ENCODE results near the gene VPS41.
"Not testable (repeated sequence)": the region's sequence is repeated elsewhere in the genome, so short reads cannot be mapped to it uniquely, and the experiment has no call there.

VPS41 gene

GRCh38 chr7:38908759-38909335, at the start of gene VPS41:
TSS of gene VPS41 (minus strand) at chr7:38909191. CDS start at chr7:38909174, 17 bp downstream.
- DNase-seq, result peak; percentile 90

DNA sequence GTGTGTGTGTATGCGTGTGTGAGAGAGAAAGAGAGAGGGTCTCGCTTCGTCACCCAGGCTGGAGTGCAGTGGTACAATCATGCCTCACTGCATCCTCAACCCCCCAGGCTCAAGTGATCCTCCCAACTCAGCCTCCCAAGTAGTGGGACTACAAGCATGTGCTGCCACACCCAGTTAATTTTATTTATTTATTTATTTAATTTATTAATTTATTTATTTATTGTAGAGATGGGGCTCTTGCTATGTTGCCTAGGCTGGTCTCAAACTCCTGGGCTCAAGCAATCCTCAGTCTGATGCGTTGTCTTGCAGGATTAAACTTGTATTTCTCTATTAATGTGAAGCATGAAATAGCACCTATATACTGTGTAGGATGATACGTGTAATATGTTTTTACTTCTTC, 46.9 kb upstream of the VPS41 start:
- no peak for DNase-seq

- no peak for DNase-seq
Measured at GRCh38 chr7:38953971-38954370, 45.0 kb upstream of the VPS41 start.

- no peak for DNase-seq
Measured at GRCh38 chr7:38953227-38953626, 44.2 kb upstream of the VPS41 start.

DNA sequence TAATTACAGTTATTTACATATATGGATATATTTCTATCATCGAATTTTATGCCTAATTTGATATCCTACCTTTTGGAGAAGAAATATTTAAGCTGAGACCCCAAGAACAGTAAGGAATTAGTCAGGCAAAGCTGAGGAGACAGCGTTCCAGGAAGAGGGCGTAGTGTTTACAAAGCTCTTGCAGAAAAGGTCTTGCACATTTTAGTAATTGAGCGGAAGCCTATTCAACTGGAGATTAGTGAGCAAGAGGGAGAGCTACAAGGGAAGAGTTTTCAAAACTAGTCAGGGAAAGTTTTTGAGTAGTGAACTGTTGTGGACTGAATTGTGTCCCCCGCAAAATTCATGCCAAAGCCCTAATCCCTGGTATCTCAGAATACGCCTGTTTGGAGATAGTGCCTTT, 42.2 kb upstream of the VPS41 start:
- DNase-seq, result no peak

DNA sequence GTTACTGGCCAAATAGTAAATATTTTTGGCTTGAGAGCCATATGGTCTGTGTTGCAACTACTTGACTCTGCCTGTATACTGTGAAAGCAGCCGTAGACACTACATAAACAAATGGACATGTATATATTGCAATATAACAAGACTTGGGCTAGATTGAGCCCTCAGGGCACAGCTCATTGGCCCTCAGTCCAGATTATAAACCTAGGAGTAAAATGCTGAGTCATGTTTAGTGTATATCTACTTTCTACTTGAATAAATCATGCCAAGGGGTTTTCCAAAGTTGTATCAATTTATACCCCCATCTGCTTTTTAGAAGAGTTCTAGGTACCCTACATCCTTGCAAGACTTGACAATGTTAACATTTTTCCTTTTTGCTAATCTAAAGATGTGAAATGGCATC, 41.3 kb upstream of the VPS41 start:
- peak; percentile 11 for DNase-seq

GRCh38 chr7:38947541-38947940, 38.5 kb upstream of the VPS41 start:
- not testable (repeated sequence) for DNase-seq

GRCh38 chr7:38942431-38943051, 33.5 kb upstream of the VPS41 start:
- DNase-seq, result no peak

DNA sequence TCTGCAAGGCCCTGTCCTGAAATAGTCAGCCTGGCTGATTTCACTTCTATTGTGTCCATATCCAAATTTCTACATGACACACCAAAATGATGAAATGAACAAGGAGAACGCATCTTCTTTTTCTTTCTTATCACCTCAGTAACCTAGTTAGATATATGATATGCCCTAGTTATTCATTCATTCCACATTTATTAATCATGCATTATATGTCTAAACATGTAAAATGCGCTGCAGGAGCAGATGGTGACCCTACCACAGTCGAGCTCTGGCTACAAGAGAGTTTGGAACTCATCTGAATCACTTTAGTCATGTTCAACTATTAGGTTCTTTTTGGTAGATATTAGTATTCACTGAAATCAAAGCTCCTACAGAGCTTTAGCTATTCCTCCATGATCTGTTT, 31.8 kb upstream of the VPS41 start:
- no peak for DNase-seq

DNA sequence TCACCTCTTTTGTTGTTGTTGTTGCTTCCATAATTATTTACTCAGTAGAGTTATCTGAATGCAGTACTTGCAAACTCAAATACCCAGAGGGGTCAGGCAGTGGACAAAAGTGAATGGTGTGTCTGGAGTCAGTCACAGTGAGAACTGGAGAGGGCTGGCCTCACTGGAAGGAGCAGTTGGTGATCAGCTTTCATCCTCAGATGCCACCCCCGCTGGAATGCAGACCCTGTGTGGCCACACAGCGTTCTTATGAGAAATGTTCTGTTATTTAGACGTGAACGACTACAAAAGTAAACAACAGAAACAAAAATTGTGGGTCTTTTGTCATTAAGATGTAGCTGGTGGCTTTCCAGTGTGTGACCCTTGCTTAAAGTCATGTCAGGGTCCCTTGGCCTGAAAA, 29.6 kb upstream of the VPS41 start:
- no peak for DNase-seq

- no peak for DNase-seq
Measured at GRCh38 chr7:38938001-38938485, 29.1 kb upstream of the VPS41 start.

DNA sequence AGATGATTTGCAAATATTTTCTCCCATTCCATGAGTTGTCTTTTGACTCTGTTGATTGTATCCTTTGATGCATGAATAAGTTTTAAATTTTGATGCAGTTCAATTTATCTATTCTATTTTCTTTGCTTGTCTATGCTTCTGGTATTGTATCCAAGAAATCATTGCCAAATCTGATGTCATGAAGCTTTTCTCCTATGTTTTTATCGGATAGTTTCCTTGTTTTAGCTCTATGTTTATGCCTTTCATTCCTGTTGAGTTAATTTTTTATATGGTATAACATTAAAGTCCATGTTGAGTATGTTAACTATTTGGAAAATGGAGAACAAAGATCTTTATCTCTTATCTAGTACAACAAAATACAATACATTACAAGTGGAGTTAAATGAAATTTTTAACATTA, 27.6 kb upstream of the VPS41 start:
- DNase-seq, result no peak

- DNase-seq, result peak; percentile 25
Measured at GRCh38 chr7:38934536-38934935, 25.5 kb upstream of the VPS41 start.

DNA sequence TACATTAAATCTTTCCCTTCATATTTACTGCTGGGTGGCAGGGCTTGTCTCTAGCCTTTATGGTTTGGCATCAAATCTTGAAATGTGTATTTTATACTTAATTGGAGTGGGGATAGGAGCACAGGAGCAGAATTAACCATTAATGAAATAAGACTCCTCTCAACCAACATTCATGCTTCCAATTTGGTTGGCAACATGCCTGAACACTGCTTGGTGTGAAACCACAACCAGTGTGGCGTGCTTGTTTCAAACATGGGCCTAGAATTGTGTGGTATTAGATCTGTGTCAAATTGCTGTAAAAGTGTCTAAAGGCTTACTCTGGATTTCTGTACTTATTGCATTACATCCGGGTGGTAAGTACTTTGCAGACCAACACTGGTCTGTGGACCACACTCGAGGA, 25.1 kb upstream of the VPS41 start:
- DNase-seq, result no peak

DNA sequence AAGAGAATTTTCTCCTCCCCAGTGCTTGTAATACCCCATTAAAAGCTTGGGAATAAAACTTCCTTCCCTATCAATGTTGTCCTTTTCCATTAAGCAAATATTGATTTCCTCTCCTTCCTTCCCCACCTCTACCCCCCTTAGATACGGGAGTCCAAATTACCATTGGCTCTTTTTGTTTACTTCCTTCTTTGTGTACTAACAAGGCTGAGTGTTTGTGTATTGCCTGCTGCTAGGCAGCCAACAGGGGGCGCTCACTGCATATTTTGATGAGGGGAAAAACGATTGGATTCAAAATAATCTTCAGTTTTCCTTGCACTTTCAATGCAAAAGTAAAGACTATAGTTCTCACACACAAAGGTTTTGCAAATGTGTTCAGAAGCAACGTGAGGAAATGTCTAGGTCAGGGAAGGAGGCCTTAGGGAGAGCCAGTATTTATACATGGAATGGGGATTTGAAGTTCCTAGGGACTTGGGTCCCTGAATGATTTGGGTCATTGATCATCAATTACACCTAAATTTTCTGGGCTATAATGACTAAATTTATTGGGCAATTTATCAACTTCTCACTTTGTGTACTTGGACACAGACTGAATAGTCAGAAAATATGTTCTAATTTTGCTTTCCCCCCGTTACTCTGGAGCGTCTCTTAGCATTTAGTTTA, 23.6 kb upstream of the VPS41 start:
- DNase-seq, result peak; percentile 82

GRCh38 chr7:38929460-38930171, 20.6 kb upstream of the VPS41 start:
- DNase-seq, result peak; percentile 36

- no peak for DNase-seq
Measured at GRCh38 chr7:38928506-38928905, 19.5 kb upstream of the VPS41 start.

GRCh38 chr7:38927751-38928150, 18.8 kb upstream of the VPS41 start:
- DNase-seq, result no peak

DNA sequence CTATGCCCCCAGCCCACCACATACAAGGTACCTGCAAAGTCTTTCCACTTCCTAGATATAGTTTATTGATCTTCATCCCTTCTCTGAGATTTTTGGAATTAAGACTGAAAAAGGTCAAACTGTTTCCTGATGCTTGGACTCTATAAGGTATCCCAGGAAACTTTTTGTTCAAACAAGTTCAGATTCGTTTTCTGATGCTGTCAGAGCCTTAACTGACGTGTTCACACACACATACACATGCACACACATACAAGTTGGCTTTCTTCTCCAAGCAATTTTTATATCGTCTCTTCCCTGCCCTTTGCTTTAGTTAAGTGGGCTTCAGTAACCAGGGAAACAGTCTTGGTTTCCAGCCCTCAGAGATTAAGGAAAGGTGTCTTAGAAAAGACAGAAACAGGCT, 11.7 kb upstream of the VPS41 start:
- DNase-seq, result no peak

GRCh38 chr7:38916396-38916795, 7.4 kb upstream of the VPS41 start:
- DNase-seq, result no peak

DNA sequence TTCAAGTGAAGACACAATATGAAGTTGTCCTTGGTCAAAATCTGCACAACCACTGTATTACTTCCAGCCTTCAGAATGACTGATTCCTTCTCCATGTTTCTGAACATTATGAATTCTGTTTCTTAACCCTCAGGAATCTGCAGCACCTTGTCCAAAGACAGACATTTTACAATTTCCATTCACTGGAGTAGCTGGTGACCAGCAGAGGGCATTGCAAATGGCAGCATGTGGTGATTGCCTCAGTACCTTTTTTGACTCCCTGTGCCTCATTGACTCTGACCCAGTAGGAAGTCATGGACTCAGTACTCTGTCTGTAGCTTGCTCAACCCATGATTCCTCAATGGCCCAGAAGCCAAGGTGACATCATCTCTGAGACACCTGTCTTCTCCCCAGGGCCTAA, 879 bp upstream of the VPS41 start:
- DNase-seq, result no peak

- no peak for DNase-seq
Measured at GRCh38 chr7:38907766-38908165, 1.2 kb downstream of the VPS41 start.

DNA sequence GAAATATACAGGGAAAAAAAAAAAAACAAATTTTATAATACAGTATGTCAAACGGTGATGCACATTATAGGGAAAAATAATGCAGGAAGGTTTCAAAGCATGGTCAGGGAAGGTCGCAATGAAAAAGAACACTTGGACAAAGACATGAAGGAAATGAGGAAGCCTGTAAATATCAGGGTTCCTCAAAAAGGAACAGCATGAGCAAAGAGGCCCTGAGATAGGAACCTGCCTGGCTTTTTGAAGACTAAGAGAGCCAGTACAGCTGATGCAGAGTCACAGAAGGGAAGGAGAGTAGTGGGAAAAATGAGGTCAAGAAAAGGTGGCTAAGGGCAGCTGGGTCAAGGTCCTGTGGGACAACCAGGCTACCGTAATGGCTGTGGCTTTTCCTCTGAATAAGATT, 1.9 kb downstream of the VPS41 start:
- no peak for DNase-seq
